Hepatocyte (in vitro differentiated cells): ENCODE measurements around the gene FNDC4.

Source experiments
- CTCF ChIP-seq: fragments of 200-600 bp; sonication (generic); IDR thresholded peaks from 2 replicates; pipeline ENCODE4 v1.5.1; 2016; ENCODE audit warnings: antibody characterized with exemption, mild to moderate bottlenecking; ENCODE audit not compliant: poor library complexity
- EZH2phosphoT487 ChIP-seq: fragments of 200-600 bp; sonication (generic); IDR thresholded peaks from one replicate; pipeline ENCODE4 v1.6.1; 2018; ENCODE audit warnings: antibody characterized with exemption, mild to moderate bottlenecking, low read depth, moderate library complexity; ENCODE audit not compliant: unreplicated experiment, severe bottlenecking

DNA sequence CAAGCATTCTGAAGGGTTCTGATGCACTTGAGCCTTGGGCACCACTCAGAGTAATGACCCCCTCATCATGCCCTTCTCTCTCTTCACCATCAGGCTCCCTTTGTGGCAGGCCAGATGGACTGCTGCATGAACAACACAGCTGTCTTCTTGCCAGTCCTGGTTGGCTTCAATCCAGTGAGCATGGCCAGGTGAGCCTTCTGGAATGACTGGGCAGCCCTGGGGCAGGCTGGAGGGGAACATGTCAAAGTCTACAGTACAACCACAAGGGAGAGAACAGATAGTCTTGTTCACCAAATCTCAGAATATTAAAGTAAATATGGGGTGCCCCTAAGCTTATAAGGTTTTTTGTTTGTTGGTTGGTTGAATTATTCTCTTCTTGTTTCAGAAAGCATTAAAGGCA lies 6.0 kb upstream of the FNDC4 start:
- TF ChIP-seq CTCF: no peak
- TF ChIP-seq EZH2phosphoT487: no peak
